Activated CD8-positive, alpha-beta T cell treated with anti-CD3 and anti-CD28 coated beads, Interleukin-2, amount 10 ng/mL, durations not matched to agents 7 days and 5 days (primary cell): ENCODE data around the gene NLRC5. TPM values are rescaled to one million over a fixed set of nuclear protein-coding genes. Genes with fewer than 3 reads are reported as not detected.

Experiments
- ATAC-seq: fragments of 150-1000 bp; cut with Tn5 transposase; one replicate; pipeline ENCODE4 v1.10.0; 2021; ENCODE audit warnings: moderate library complexity
- CTCF ChIA-PET: fragments of 350-600 bp; sonication (Branson Sonifier 250); formaldehyde crosslinking; loops from one replicate; lab custom pipeline; 2021; ENCODE audit warnings: antibody characterized with exemption; lab: Charles Lee
- POLR2A ChIA-PET: fragments of 350-600 bp; sonication (Branson Sonifier 250); formaldehyde crosslinking; loops from one replicate; lab custom pipeline; 2021; ENCODE audit warnings: antibody characterized with exemption; lab: Charles Lee
- DNase-seq: peaks from one replicate; pipeline ENCODE4 v3.0.0-alpha.2; 2020
- H3K27ac Mint-ChIP-seq: one replicate; pipeline ENCODE4 v1.8.0; 2021; ENCODE audit warnings: mild to moderate bottlenecking, mixed read lengths
- H3K27me3 Mint-ChIP-seq: one replicate; pipeline ENCODE4 v1.8.0; 2021; ENCODE audit warnings: low read depth, mixed read lengths
- H3K36me3 Mint-ChIP-seq: one replicate; pipeline ENCODE4 v1.8.0; 2021; ENCODE audit warnings: low read depth, mixed read lengths
- H3K4me1 Mint-ChIP-seq: one replicate; pipeline ENCODE4 v1.8.0; 2021; ENCODE audit warnings: low read depth, mixed read lengths
- H3K4me3 Mint-ChIP-seq: one replicate; pipeline ENCODE4 v1.8.0; 2021; ENCODE audit warnings: mild to moderate bottlenecking, mixed read lengths
- H3K9me3 Mint-ChIP-seq: one replicate; pipeline ENCODE4 v1.8.0; 2022; ENCODE audit warnings: mixed read lengths; ENCODE audit not compliant: insufficient read depth
- total RNA-seq, 2 experiments: library from RNA; stranded (reverse); gene quantifications; one replicate each; pipeline ENCODE4 v1.2.3, GENCODE V29; 2021

Gene NLRC5
- total RNA-seq, 2 experiments from 2014 or later = 280 to 291 TPM

DNA sequence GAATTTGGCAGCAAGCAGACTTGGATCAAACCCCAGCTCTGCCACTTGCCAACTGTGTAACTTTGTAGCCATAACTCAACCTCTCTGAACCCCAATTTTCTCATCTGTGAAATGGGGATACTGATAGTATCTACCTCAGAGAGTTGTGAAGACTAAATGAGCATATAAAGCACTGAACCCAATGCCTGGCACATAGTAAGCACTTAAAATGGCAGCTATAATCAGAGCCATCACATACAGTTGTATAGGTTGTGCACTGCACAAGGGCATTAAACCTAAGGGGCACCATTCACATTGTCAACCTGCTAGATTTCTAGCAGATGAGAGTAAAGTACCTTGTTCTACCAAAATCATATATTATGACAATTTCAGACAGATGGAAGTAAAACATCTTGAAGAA, 92.4 kb downstream of the NLRC5 start:
- Mint-ChIP-seq H3K27me3 (no peaks in the 10 kb centered on the region), H3K9me3 (no peaks in the 10 kb centered on the region), H3K36me3 (peaks cover 37% of the 10 kb centered on the region), H3K27ac (peak overlapping the region; percentile 2), H3K4me3 (no peak overlapping the region), H3K4me1 (peaks cover 8% of the 10 kb centered on the region)
- CTCF ChIA-PET = interaction anchor here (1.0 to 3.4 kb wide), 2 partner anchors 25 to 88 kb away, joined by 3 to 23 read pairs; no protein-coding TSS in a partner anchor
- POLR2A ChIA-PET = interaction anchor here (0.7 kb wide), 1 partner anchor 66 kb away, joined by 3 read pairs; no protein-coding TSS in a partner anchor
- DNase-seq = no peak
- no peak for ATAC-seq

DNA sequence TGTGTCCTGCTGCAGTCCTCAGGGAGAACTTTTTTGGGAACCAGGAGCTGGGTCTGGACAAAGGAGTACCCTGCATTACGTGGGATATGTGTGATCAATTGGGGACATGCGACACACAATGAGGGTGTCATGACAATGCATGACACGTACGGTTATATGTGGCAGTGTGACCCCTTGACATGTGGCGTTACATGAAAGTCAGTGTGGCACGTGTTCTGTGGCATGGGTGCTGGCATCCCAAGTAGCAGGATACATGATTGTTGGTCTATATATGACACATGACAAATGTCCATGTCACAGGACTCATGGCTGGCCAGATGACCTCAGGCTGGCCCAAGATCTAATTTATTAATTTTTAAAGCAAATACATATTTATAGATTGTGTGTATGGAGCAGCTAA, 93.3 kb downstream of the NLRC5 start:
- Mint-ChIP-seq H3K36me3 (peaks cover 31% of the 10 kb centered on the region), H3K27me3 (no peaks in the 10 kb centered on the region), H3K4me3 (no peak overlapping the region), H3K9me3 (no peaks in the 10 kb centered on the region), H3K4me1 (peaks cover 8% of the 10 kb centered on the region), H3K27ac (no peak overlapping the region)
- POLR2A ChIA-PET = no interaction called here
- CTCF ChIA-PET = interaction anchor here (1.0 to 5.0 kb wide), 12 partner anchors 10 to 119 kb away, joined by 4 to 53 read pairs (median 19); partner anchors contain the start of gene CPNE2
- DNase-seq = no peak
- ATAC-seq = no peak

DNA sequence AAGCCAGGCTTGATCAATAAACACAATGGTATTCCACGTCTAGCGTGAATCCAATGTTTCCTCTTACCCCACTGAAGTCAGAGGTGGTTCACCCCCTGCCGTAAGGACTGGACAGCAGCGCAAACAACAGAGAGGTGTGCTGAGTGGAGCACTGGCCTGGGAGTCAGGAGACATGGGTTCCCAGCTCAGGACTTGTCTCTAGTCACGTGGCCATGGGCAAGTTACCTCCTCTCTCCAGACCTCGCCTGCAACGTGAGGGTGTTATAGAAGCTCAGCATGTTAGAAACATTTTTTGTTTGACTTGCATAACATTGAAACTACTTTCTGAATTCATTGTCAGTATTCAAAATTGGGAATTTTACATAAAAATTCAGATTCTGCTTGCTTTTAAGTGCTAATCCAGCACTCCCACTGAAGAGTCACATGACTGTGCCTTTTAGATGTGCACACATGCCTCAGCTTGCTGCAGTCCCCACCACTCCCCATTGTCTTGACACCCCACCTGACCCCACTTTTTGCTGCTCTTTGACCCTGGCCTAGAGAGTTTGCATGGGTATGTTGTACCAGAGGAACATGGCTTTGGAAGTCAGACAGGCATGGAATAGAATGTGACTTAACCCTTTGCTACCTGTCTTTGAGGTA, 94.2 kb downstream of the NLRC5 start:
- no peak for DNase-seq
- peak overlapping the region; percentile 74 for H3K27ac Mint-ChIP-seq
- ChIA-PET CTCF (interaction anchor here (0.6 to 5.0 kb wide), 34 partner anchors 9 to 335 kb away, joined by 3 to 53 read pairs (median 6); partner anchors contain the start of genes CPNE2, PSME3IP1 and RSPRY1), POLR2A (interaction anchor here (0.7 to 1.2 kb wide), 2 partner anchors 45 to 53 kb away, joined by 3 read pairs; no protein-coding TSS in a partner anchor)
- no peak for ATAC-seq
- H3K4me1 Mint-ChIP-seq = peaks cover 8% of the 10 kb centered on the region
- no peaks in the 10 kb centered on the region for H3K27me3 Mint-ChIP-seq
- no peaks in the 10 kb centered on the region for H3K9me3 Mint-ChIP-seq
- peaks cover 31% of the 10 kb centered on the region for H3K36me3 Mint-ChIP-seq
- no peak overlapping the region for H3K4me3 Mint-ChIP-seq

DNA sequence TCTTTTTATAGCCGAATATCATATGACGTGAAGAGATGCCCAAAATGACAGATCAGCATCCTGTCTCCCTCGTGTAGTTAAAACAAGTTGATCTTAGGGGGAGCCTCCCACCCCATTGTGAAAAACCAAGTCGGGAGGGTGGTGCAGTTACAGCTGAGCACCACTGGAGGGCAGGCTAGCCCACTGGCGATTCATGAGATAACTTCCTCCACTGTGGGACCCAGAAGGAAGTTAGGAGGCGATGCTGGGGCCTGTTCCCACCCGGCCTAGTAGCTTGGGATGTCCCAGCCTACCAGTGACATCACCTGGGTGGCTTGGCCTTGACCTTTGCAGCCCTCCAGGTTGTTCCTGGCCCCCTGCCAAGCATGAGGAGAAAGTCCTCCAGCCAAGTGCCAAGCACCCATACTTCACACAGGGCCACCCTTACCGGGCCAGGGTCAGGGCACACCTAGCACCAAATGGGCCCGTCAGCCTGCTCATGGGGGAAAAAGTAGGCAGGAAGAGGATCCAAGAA, 95.0 kb downstream of the NLRC5 start:
- ATAC-seq = peak; percentile 75
- DNase-seq = peak; percentile 87
- CTCF ChIA-PET = interaction anchor here (0.6 to 5.0 kb wide), 41 partner anchors 8 to 334 kb away, joined by 3 to 53 read pairs (median 4); partner anchors contain the start of genes CPNE2, PSME3IP1 and RSPRY1
- Mint-ChIP-seq H3K36me3 (peaks cover 29% of the 10 kb centered on the region), H3K27me3 (peaks cover 5% of the 10 kb centered on the region), H3K9me3 (no peaks in the 10 kb centered on the region), H3K4me1 (peaks cover 8% of the 10 kb centered on the region), H3K27ac (peak overlapping the region; percentile 74), H3K4me3 (no peak overlapping the region)
- POLR2A ChIA-PET = interaction anchor here (0.7 to 1.6 kb wide), 4 partner anchors 12 to 52 kb away, joined by 3 to 6 read pairs (median 4); no protein-coding TSS in a partner anchor

DNA sequence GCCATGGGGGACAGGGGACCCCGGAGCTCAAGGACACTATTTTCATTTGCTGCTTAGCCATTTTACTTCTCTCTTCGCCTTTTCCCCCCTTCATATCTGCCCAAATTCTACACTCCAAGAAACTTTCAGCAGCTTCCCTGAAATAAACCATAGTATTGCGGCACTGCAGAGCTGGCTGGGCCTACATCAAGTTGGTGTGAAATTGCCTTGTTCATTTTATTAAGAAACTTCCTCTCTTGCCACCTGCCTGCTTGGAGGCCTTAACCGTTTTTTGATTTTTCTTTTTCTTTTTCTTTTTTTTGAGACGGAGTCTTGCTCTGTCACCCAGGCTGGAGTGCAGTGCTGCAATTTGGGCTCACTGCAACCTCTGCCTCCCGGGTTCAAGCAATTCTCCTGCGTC, 95.6 kb downstream of the NLRC5 start:
- ChIA-PET POLR2A (interaction anchor here (1.1 to 1.6 kb wide), 2 partner anchors 11 to 35 kb away, joined by 4 to 6 read pairs; no protein-coding TSS in a partner anchor), CTCF (interaction anchor here (0.7 to 5.0 kb wide), 23 partner anchors 8 to 334 kb away, joined by 3 to 53 read pairs (median 6); partner anchors contain the start of genes CPNE2, PSME3IP1 and RSPRY1)
- no peak overlapping the region for H3K4me3 Mint-ChIP-seq
- no peak for DNase-seq
- no peak for ATAC-seq
- H3K9me3 Mint-ChIP-seq = no peaks in the 10 kb centered on the region
- peaks cover 22% of the 10 kb centered on the region for H3K36me3 Mint-ChIP-seq
- H3K4me1 Mint-ChIP-seq = peaks cover 8% of the 10 kb centered on the region
- H3K27me3 Mint-ChIP-seq = peaks cover 5% of the 10 kb centered on the region
- no peak overlapping the region for H3K27ac Mint-ChIP-seq

DNA sequence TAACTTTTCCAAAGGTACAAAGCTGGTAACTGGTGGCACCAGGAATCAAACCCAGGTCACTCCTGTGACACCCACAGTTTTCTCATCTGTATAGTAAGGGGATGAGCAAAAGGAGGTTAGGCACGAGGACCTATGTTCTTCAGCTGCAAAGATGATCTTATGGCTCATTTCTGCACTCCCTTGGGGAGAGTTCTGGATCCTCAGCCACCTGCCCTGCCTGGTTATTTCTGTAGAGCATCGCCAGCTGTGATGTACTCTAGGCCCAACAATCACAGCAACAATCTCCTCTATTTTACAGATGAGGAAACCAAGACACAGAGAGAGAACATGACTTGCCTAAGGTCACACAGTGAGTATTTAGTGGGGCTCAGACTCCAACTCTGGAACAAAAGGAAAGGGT, 97.6 kb downstream of the NLRC5 start:
- Mint-ChIP-seq H3K4me1 (peaks cover 8% of the 10 kb centered on the region), H3K27me3 (peaks cover 21% of the 10 kb centered on the region), H3K27ac (no peak overlapping the region), H3K4me3 (no peak overlapping the region), H3K36me3 (peaks cover 16% of the 10 kb centered on the region), H3K9me3 (no peaks in the 10 kb centered on the region)
- no peak for DNase-seq
- ATAC-seq = no peak
- POLR2A ChIA-PET = interaction anchor here (1.2 to 1.4 kb wide), 2 partner anchors 10 to 99 kb away, joined by 3 read pairs; partner anchors contain the start of genes PSME3IP1 and RSPRY1
- CTCF ChIA-PET = interaction anchor here (1.0 to 5.0 kb wide), 4 partner anchors 11 to 122 kb away, joined by 3 to 53 read pairs (median 7); no protein-coding TSS in a partner anchor

DNA sequence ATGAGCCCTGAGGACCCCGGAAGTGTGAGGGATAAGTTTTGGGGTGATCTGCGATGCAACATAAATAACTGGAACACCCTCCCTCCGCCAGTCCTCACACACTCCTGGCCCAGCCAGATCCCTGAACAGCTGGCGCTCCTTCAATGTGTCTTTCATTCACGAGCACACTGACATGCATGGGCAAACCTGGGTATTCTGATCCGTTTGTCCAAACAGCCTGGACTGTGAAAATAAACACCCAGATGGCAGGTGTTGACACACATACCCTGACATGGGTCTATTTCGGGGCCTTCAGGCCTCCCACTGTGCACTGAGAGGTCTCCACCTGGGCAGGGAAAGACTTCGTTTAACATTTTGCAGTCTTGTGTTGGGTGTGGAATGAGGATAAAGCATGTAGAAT, 100.0 kb downstream of the NLRC5 start:
- CTCF ChIA-PET = no interaction called here
- POLR2A ChIA-PET = no interaction called here
- H3K4me1 Mint-ChIP-seq = peaks cover 6% of the 10 kb centered on the region
- H3K27ac Mint-ChIP-seq = no peak overlapping the region
- H3K27me3 Mint-ChIP-seq = peaks cover 32% of the 10 kb centered on the region
- H3K9me3 Mint-ChIP-seq = no peaks in the 10 kb centered on the region
- ATAC-seq (no peak), DNase-seq (no peak)
- H3K36me3 Mint-ChIP-seq = no peaks in the 10 kb centered on the region
- H3K4me3 Mint-ChIP-seq = no peak overlapping the region

DNA sequence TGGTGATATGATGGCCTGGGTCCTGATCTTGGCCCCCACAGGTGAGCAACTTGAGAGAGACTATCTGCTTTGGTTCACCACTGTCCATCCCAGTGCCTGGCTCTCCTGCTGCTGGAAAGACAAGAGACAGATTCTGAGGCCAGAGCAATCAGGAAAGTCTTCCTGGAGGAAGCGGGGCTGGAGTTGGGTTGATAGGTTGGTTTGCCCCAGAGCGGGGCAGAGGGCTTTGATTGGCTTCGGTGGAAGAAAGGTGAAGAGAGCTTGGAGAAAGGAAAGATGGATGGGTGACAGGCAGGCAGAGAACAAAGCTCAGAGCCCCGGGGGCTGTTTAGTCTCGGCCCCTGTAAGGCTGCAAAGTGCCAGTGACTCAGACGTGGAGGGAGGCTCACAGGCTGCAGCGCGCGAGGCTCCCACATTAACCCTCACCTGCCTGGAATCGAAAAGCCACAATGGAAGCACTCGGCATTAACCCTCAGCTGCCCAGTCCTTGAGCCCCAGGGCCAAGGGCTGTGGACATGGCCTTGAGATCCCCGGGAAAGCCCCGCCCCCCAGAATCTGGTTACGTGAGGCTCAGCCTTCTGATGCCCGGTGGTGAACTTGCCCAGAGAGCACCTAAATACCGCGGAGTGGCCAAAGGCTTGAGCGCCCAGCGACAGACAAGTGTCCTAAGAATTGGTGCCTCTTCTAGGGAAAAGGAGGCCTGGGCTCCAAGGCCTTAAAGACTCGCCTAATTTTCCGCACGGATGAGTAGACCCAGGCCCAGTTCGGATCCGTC, 102.0 kb downstream of the NLRC5 start:
- no peaks in the 10 kb centered on the region for H3K36me3 Mint-ChIP-seq
- no peak overlapping the region for H3K27ac Mint-ChIP-seq
- H3K4me1 Mint-ChIP-seq = peaks cover 5% of the 10 kb centered on the region
- H3K9me3 Mint-ChIP-seq = no peaks in the 10 kb centered on the region
- peak overlapping the region; percentile 57 for H3K4me3 Mint-ChIP-seq
- CTCF ChIA-PET = interaction anchor here (1.0 to 2.9 kb wide), 7 partner anchors 7 to 126 kb away, joined by 3 to 22 read pairs (median 7); partner anchors contain the start of genes PSME3IP1 and RSPRY1
- peaks cover 37% of the 10 kb centered on the region for H3K27me3 Mint-ChIP-seq
- POLR2A ChIA-PET = interaction anchor here (1.5 kb wide), 1 partner anchor 51 kb away, joined by 3 read pairs; no protein-coding TSS in a partner anchor
- ATAC-seq (no peak), DNase-seq (no peak)

DNA sequence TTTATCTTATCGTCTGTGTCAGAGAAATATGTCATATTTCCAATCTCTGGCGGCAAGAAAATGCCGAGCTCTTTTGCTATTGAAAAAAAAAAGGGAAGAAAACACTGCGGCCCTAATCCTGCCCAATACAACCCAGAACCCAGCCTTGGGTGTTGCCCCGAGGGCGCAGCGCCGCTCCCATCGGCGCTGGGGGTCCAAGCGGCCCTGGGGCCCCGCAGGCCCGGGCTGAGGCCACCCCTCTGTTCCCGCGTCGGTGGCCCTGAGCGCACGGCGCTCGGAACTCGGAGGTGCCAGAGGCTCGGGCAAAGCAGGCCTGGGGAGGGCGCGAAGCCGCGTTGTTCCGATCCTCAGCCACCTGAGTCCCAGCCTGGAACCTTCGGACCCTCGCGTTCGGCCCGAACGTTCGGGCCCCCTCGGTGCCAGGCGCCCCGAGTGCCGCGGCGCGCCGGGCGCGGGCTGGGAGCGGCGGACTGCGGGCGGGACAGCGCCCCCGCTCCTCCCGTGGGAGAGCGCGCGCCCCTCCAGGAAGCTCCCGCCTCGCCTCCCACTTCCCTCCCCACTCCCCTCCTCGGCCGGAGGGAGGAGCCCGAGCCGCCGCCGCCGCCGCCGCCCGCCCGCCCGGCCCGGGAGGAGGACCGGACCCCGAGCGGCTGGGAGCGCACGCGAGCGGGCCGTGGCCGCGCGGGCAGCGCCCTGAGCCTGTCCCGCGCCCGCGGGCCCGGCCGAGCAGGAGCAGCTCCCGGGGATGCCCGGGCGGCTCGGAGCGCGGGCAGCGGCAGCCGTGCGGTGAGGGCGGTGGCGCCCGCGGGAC, 102.8 kb downstream of the NLRC5 start, which contains the start of gene CPNE2:
TSS of gene CPNE2 (plus strand) at position 609 of the 811 bp plus-strand sequence. CDS start 18,160 bp downstream, outside the sequence.
- Mint-ChIP-seq H3K4me1 (peaks cover 5% of the 10 kb centered on the region), H3K27ac (no peak within 1 kb of the TSS), H3K27me3 (peaks cover 37% of the 10 kb centered on the region), H3K4me3 (peak within 1 kb of the TSS; percentile 62), H3K36me3 (no peaks in the 10 kb centered on the region), H3K9me3 (no peaks in the 10 kb centered on the region)
- ATAC-seq = peak; percentile 67
- POLR2A ChIA-PET = interaction anchor here (1.5 kb wide), 1 partner anchor 50 kb away, joined by 3 read pairs; no protein-coding TSS in a partner anchor
- CTCF ChIA-PET = interaction anchor here (0.6 to 3.0 kb wide), 31 partner anchors 8 to 315 kb away, joined by 3 to 22 read pairs (median 5); partner anchors contain the start of genes PSME3IP1 and RSPRY1
- DNase-seq = peak; percentile 32

DNA sequence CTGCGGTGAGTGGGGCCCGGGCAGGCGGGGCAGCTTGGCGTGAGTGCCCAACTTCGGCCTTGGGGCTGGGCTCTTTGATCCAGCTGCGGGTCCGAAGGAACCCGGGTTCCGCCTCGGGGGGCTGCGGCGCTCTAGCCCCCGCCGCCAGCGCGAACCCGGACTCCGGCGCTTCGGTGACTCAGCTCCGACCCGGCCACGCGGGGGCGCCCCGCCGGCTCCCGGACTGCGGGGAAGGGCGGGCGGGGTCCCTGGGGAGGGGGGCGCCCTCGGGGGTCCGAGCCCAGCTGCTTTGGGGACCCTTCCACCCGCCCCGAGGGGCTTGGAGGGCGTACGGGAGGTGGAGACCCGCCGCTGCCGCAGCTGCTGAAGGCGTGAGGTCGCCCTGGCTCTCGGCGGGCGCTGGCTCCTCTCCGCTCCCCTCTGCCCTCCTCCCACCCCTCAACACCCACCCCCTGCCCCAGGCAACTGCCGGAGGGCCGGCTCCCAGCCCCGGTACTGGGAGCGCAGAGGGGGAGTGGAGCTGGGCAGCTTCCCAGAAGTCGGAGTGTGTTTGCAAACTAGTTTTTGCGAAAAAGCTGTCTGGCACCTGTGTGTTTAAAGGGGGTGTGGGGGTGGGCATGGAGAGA, 103.5 kb downstream of the NLRC5 start:
- Mint-ChIP-seq H3K27me3 (peaks cover 37% of the 10 kb centered on the region), H3K4me3 (peak overlapping the region; percentile 62), H3K9me3 (no peaks in the 10 kb centered on the region), H3K27ac (no peak overlapping the region), H3K4me1 (peaks cover 9% of the 10 kb centered on the region), H3K36me3 (no peaks in the 10 kb centered on the region)
- peak; percentile 46 for DNase-seq
- CTCF ChIA-PET = interaction anchor here (0.6 to 3.0 kb wide), 37 partner anchors 9 to 315 kb away, joined by 3 to 22 read pairs (median 4); partner anchors contain the start of genes PSME3IP1 and RSPRY1
- POLR2A ChIA-PET = interaction anchor here (1.2 to 1.5 kb wide), 2 partner anchors 28 to 49 kb away, joined by 3 read pairs; no protein-coding TSS in a partner anchor
- peak; percentile 64 for ATAC-seq
